RPMI7951 (cell line): Measurements from ENCODE around the gene ADAM33. TPM values are rescaled to one million over a fixed set of nuclear protein-coding genes. Genes with fewer than 3 reads are reported as not detected.
A peak's percentile ranks its signal among the peaks of the same experiment; 100 is the strongest.

Experiments used
- DNase-seq: peaks from one replicate; pipeline ENCODE4 v3.0.0-alpha.2; 2012; ENCODE audit warnings: low read depth
- total RNA-seq: library from RNA; depleted of rRNA; stranded (reverse); fragments of >200 nt; shearing (Covaris generic); gene quantifications from 2 replicates; pipeline ENCODE4 v1.2.3, GENCODE V29; 2014; rRNA removed

The ADAM33 gene, protein sequence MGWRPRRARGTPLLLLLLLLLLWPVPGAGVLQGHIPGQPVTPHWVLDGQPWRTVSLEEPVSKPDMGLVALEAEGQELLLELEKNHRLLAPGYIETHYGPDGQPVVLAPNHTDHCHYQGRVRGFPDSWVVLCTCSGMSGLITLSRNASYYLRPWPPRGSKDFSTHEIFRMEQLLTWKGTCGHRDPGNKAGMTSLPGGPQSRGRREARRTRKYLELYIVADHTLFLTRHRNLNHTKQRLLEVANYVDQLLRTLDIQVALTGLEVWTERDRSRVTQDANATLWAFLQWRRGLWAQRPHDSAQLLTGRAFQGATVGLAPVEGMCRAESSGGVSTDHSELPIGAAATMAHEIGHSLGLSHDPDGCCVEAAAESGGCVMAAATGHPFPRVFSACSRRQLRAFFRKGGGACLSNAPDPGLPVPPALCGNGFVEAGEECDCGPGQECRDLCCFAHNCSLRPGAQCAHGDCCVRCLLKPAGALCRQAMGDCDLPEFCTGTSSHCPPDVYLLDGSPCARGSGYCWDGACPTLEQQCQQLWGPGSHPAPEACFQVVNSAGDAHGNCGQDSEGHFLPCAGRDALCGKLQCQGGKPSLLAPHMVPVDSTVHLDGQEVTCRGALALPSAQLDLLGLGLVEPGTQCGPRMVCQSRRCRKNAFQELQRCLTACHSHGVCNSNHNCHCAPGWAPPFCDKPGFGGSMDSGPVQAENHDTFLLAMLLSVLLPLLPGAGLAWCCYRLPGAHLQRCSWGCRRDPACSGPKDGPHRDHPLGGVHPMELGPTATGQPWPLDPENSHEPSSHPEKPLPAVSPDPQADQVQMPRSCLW
- total RNA-seq: 3.0 and 3.6 TPM in 2 replicates

DNA sequence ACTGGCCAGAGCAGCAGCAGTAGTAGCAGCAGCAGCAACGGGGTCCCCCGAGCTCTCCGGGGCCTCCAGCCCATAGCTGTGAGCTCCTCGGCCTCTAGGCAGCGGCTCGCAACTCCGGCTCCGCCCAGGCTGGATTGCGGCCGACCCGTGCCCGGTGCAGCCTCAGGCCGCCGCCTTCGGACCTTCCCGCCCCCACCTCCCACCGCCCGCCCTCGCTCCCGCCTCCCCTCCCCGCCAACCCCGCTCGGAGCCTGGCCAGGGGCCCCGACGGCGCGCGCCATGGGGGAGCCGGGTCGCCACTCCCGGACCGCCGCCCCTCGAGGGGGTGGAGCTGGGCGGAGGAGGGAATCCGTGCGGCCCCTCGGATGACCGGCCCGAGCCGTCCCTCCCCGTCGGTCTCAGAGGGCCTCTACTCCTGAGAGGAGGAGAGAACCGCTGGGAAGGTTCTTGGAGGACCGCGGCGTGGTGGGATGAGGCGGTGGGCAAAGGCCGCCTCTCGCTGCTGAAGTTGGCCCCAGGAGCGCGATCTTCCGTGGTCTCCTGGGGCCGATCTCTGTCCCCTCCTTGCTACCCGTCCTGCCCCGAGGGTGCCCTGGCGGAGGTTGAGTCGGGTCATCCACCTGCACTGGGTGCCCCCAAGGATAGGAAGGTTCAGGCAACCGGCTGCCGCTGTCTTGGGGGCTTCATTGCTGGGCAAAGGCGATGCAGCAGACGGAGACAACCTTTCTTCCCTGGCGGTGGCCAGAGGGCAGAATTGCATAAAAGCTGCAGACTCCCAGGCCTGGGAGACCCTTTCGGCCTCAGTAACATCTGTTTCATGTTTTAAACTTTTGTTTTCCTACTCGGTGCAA is at the start of gene ADAM33:
TSS of gene ADAM33 (minus strand) at position 80 of the 851 bp plus-strand sequence. CDS start at position 74, 6 bp downstream.
- DNase-seq: peak; percentile 32

DNA sequence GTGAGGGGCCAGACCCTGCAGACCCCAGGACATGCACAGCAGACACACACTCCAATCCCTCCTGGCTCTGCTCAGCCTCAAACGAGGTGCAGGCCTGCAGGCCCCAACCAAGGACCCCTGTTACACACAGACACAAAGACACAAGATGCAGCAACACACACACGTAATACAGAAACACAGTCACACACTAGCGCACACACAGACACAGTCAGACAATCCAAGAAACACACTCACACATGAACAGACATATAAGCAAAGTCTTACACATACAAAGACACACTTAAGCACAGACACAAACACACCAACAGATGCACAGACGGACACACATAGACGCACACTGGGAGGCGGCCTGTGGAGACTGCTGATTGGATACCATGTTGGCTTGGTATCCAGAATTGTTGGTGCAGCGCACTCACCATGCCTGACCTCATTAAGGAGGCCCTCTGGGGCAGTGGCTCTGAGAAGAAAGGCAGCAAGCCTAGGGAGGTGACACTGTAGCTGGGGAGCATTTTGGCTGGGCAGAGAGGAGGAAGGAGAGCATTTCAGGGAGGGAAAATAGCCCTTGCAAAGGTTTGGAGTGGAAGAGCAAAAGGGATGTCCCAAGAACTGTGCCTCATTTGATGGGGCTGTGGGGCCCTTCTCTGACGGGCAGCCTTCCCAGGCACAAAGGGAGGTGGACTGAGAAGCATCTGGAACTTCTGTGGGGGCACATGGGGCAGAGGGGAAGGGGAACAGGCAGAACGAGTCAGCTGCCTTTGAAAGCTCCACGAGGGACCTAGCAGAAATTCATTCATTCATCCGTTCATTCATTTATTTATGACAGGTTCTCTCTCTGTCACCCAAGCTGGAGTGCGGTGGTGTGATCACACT is 49.2 kb upstream of the ADAM33 start:
- DNase-seq: no peak

DNA sequence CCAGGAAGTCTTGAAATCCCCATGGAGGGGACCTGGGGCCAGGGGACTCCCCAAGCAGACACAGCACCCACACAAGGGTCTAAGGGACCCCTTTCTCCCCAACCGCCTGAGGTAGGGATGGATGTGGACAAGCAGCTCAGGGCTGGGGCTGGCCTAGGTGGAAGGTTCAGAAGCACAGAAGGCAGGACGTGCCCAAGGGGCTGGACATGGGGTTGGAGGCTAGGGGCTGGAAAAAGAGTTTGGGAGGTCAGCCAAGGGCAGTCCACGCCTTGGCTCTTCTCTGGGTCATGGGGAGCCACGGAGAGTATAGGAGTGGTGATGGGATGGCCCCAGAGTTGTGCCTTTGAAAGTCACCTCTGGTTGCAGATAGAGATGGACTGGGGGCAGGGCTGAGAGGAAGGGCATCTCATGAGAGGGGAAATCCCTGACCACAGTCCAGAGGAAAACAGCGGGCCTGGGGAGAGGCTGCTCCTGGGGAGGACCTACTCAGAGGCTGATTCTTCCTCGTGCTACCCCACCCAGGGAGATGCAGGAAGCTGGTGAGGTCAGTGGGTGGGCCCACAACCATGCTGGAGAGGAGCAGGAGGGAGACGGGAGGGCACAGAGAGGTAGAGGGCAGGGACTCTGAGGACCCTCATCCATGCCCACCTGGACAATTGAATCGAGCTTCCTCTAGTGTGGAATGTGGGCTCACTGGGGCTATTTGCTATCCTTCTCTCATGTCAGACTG is 48.2 kb upstream of the ADAM33 start:
- no peak for DNase-seq

DNA sequence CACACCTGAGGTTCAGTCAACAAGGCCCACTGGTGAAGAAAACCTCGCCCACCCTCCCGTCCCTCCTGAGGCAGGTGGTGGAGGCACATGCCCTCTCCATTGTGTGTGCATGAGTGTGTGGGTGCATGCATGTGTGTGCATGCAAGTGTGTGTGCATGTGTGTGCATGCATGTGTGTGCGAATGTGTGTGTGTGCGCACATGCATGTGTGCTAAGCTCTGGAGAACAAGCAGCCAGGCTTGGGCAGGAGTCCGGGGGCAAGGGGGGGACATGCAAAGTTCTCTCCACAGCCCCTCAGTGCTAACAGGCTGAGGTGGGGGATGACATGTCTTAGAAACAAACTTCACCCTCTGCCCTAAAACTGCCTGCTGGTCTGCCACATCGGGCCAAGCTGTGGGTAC is 47.6 kb upstream of the ADAM33 start:
- DNase-seq: no peak

DNA sequence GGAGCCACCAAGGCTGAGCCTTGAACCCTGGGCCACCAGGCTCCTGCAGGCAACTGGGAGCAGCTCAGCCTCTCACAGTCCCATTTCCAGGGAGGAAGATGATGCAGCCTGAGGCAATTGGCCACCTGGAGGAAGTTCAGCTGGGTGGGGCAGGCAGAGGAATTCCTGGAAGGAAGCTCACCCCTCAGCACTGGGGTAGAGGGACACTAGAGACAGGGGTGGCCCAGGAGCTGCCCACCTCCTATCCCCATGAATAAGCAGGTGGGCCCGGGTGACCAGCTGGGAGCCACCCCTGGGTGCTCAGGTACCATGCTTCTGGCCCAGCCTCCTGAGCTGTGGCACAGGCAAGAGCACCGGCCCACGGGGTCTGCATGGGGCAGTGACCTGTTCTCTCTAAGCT is 47.1 kb upstream of the ADAM33 start:
- no peak for DNase-seq

DNA sequence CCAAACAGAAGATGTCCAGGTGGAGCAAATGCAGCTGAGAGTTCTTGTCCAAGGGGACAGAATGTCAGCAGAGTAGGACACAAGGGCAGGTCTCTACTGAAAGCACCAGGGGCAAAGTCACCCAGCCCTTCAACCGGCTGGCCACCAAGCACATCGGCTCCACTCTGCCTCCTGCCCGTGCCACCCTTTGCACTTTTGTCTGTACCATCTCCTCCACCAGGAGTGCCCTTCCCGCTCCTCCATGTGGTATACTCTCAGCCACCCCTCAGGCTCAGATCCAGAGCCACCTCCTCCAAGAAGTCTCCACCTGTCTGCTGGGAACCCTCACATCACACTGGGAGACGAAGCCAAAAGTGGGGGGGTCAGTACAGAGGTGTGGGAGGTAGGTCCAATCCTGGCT is 46.5 kb upstream of the ADAM33 start:
- DNase-seq: no peak

DNA sequence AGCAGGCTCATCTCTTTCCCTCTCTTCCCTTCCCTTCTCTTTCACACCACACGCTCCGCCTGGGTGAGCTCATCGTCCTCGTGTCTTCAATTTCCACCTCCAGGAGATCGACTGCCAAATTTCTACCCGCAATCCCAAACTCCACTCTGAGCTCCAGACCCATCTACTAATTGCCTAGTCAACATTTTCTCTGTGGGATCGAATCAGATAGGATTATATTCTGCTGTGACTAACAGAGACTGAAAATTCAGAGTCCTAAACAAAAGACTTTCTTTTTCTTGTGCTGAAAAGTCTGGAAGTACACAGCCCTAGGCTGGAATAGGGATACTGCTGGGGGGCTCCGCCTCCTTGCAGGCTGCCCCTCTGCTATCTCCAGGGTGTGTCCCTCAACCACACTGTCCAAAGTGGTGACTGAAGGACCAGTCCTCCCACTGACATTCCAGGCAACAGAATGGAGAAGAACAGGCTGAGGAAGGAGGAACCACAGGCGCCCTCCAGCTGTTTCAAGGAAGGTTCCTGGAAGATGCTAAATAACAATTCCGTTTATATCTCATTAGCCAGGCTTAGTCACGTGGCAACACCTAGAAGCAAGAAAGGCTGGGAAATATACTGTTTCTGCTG is 45.7 kb upstream of the ADAM33 start:
- DNase-seq: peak; percentile 65

DNA sequence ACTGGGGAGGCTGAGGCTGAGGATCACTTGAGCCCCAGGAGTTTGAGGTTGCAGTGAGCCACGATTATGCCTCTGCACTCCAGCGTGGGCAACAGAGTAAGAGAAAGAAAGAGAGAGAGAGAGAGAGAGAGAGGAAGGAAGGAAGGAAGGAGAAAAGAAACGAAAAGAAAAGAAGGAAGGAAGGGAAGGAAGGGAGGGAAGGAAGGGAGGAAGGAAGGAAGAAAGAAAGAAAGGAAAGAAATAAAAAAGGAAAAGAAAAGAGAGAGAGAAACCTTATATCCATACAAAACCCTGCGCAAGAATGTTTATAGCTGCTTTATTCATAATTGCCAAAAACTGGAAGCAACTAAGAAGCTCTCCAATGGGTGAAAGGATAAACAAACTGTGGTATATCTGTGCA is 42.5 kb upstream of the ADAM33 start:
- DNase-seq: no peak

DNA sequence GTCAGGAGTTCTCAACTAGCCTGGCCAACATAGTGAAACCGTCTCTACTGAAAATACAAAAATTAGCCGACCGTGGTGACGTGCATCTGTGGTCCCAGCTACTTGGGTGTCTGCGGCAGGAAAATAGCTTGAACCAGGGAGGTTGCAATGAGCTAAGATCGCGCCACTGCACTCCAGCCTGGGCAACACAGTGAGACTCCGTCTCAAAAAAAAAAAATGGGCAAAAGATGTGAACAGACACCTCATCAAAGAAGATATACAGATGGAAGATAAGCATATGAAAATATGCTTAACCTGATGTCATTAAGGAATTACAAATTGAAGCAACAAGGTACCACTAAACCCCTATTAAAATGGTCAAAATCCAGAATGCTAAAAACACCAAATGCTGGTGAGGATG is 41.5 kb upstream of the ADAM33 start:
- DNase-seq: no peak

DNA sequence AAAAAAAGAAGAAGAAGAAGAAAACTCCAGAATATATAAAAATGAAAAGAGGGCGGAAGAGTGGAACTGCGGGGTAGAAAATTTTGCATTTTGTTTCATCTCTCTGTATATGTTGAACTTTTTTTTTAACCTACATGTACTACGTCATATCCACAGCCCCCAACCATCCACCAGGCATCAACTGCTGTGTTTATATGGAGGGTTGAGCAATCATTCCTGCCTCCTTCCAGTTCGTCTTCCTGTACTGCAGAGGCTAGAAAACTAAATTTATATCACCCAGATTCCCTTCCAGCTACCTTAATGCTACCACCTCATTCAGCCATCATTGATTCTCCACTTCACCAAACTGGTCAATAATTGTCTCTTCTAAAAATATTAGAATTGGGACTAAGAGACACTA is 40.1 kb upstream of the ADAM33 start:
- DNase-seq: no peak

DNA sequence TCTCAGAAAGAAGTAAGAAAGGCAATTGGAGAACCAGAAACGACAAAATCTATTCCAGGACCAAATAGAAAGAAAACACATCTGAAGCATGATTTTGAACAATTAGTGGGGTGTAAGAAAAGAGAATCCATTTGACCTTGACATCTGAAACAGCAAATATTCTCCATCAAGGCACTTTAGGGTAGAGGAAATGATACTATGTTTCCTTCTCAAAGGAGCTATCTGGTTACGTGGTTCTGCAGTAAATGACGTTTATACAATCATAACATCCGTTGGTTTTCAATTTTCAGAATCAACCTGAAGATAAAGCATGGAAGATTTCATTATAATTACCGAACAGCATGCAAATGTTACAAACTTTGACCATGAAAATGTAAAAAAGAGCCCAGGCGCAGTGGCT is 38.8 kb upstream of the ADAM33 start:
- no peak for DNase-seq

DNA sequence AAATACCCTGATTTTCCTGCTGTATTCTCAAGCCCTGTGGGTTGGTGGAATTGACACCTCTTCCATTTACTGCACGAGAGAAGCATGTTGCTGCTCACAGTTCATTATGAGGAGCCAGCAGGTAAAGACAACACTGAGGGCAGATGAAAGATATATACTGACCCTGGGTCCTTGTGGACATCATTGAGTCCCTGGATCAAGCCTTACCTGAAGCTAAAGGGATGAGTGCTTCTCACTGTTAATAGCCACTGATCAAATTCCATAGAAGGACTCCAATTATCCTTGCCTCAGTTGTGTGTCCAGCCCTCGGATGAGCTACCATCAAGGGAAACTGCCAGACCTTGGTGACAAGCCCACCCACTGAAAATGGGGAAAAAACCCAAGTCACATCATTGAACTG is 38.3 kb upstream of the ADAM33 start:
- DNase-seq: no peak

DNA sequence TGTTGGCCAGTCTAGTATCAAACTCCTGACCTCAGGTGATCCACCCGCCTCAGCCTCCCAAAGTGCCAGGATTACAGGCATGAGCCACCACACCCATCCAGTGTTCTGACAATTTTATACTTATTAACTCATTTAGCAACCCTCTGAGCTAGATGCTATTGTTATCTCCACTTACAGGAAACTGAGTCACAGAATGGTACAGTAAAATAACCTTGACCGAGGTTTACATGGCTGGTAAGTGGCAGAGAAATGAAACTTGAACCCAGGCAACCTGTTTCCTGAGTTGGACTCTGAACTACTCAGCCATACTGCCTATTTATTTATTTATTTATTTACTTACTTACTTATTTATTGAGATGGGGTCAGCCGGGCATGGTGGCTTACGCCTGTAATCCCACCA is 37.2 kb upstream of the ADAM33 start:
- no peak for DNase-seq

DNA sequence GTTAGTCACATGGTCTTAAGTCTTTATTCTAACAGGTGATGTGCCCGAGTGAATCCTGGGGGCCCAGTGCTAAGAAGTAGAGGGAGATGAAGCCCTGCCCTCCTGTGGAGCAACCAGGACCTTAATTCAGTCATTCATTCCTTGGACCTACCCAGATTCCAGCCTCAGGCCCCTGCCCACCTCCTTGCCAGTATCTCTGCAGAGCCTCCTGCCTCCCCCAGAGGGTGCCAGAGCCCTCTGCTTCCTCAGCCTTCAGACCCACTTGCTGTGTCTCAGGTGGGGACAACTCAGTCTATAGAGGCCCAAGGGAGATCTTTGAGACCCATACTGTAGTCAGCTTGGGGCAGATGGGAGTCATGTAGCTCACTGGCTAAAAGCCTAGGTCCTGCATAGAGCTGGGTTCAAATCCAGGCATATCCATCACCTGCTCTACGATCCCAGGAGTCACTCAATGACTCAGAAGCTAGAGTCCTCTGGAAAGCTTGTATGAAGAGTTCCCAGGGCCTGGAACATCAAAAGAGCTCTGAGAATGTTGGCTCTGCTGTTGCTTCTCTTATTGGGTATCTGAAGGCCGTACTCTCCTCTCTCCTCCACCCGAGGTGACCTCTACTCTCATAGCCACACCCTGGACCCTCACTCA is 34.5 kb upstream of the ADAM33 start:
- peak; percentile 58 for DNase-seq

DNA sequence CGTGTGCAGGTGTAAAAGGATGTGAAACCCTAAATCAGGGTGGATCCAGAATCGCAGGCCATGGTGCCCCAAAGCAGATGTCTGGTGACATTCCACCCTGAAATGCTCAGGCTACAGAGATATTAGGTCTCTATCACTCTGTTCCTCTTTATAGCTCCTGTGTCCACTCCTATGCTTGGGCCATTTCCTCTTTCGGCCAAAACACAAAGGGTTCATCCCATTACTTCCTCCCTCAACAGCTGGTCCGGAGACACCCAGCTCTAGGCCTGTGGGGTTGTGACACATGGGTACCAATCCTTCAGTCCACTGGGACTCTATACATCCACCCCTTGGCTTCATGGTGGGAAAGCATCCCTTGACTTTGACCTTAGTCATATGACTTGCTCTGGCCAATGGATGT is 32.3 kb upstream of the ADAM33 start:
- DNase-seq: no peak

DNA sequence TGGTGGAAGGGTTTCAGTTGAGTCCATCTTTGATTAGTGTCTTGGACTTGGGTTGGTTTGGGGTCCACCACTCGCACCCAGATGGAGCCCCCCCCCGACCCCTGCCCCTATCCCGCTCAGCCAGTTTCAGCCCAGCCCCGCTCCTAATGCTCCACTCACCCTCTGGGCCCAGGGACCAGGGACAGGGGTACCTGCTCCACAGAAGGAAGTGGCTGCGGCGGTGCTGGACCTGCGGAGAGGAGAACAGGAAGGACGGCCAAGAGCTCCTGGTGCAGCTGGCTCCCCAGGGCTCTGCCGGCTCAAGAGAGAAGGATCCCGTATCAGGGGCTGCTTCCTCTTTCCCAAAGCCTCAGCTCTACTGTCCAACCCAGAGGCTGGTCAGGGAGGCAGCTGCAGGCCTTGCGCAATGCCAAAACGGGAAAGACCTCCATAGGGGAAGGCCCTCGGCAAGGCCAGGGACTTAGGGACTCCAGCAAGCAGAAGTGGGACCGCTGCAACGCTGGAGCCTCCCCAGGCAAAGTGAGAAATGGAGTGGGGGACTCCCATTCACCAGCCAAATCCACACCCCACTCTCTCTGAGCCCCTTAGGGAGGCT is 30.6 kb upstream of the ADAM33 start, which contains the start of gene SIGLEC1:
TSS of gene SIGLEC1 (minus strand) at position 322 of the 595 bp plus-strand sequence. CDS start 5,472 bp downstream, outside the sequence.
- no peak for DNase-seq

DNA sequence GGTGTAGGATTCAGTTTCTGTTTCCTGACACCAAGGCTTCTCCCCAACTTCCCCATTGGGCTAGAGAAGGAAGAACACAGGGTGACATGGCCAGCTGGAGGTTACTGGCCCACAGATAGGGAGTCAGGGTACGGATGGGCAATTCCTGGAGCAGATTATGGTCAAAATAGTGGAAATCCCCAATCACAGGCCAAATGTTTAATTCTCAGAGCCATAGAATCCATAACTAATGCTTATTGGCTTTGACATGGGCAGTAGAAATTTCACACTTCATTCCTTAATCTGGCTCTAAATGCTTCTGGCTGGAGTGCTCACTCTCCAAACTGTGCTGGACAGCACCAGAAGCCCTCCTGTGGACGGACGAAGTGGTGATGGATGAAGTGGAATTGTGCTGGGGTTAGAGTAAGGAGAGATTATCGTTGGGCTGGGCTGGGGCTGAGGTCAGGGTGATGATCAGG is 29.7 kb upstream of the ADAM33 start:
- DNase-seq: no peak

DNA sequence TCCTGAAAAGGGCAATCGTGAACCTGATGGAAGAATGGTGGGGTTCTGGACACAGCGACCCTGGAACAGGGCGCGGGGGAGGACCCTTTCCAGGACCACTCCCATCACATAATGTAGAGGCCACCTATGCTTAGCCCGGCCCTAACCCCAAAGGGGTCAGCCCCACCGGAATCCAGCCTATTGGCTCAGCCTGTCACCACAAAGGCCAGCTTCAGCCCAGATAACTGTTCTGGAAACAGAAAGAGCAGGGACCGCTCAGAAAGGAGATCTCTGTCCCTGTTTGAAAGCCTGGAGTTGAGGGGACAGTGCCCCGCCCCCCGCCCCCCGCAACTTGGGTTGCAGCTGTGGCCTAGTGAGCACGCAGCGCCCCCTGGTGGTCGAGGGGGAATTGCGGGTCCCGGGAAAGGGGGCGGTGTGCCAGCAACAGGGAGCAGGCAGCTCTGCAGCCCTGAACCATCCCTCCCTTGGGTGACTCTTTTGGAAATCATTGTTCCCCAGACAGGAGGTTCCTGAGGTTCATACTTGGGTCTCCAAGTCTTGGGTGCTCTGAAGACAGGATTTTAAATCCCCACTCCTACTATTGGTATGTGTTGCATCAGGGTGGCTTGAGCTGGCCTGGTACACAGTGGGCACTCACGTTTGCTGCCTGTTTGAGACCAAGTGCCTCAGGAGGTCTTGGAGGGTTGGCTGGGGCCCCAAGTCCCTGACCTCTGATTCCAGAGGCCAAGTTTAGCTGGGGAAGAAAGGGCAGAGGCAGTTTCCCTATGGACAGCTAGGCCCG is 29.1 kb upstream of the ADAM33 start:
- DNase-seq: peak; percentile 50
